Esophagus (tissue), 2 donors: ENCODE data around the gene SYTL3. TPM values are rescaled to one million over a fixed set of nuclear protein-coding genes. Genes with fewer than 3 reads are reported as not detected.
"Not testable (repeated sequence)": the region's sequence is repeated elsewhere in the genome, so short reads cannot be mapped to it uniquely, and the experiment has no call there.

Experiments
- H3K27ac ChIP-seq, 2 donors: one replicate each; pipeline ENCODE4 v1.5.1; 2013; ENCODE audit warnings: low read depth in 2 of 2, mild to moderate bottlenecking in 2 of 2, inconsistent platforms in 1 of 2, low read length in 1 of 2, moderate library complexity in 1 of 2
- H3K27me3 ChIP-seq, 2 donors: one replicate each; pipeline ENCODE4 v1.6.1; 2013; ENCODE audit warnings: low read length in 2 of 2, control low read depth in 1 of 2, mild to moderate bottlenecking in 1 of 2; ENCODE audit not compliant: insufficient read depth in 2 of 2, control insufficient read depth in 1 of 2
- H3K36me3 ChIP-seq, 2 donors: one replicate each; pipeline ENCODE4 v1.6.1; 2013; ENCODE audit warnings: low read length in 1 of 2; ENCODE audit not compliant: control insufficient read depth in 2 of 2, insufficient read depth in 2 of 2
- H3K4me1 ChIP-seq, 2 donors: one replicate each; pipeline ENCODE4 v1.6.1; 2013; ENCODE audit warnings: low read length in 1 of 2; ENCODE audit not compliant: control insufficient read depth in 2 of 2, insufficient read depth in 2 of 2
- H3K4me3 ChIP-seq, 2 donors: one replicate each; pipeline ENCODE4 v1.5.1; 2013; ENCODE audit warnings: low read length in 2 of 2, mild to moderate bottlenecking in 2 of 2, low read depth in 1 of 2, moderate library complexity in 1 of 2
- H3K9me3 ChIP-seq, 2 donors: one replicate each; pipeline ENCODE4 v1.6.1; 2013; ENCODE audit warnings: mild to moderate bottlenecking in 2 of 2, low read depth in 1 of 2, low read length in 1 of 2, moderate library complexity in 1 of 2; ENCODE audit not compliant: control insufficient read depth in 2 of 2, insufficient read depth in 1 of 2
- WGBS, 2 donors: extraction: QIAGEN DNeasy Blood & Tissue Kit; methylation state at CpG; one replicate each; pipeline ENCODE4 v1.1.7; 2013; 5-methylcytosine and 5-hydroxymethylcytosine counted together
- polyA plus RNA-seq, 2 donors: library from polyadenylated mRNA; stranded (reverse); fragments of 200-250 nt; gene quantifications; one replicate each; pipeline ENCODE4 v1.2.3, GENCODE V29; 2013
- donor health status: healthy with polysubstance abuse.
- donor health status: Bipolar disorder and iron deficiency.

The SYTL3 gene, protein sequence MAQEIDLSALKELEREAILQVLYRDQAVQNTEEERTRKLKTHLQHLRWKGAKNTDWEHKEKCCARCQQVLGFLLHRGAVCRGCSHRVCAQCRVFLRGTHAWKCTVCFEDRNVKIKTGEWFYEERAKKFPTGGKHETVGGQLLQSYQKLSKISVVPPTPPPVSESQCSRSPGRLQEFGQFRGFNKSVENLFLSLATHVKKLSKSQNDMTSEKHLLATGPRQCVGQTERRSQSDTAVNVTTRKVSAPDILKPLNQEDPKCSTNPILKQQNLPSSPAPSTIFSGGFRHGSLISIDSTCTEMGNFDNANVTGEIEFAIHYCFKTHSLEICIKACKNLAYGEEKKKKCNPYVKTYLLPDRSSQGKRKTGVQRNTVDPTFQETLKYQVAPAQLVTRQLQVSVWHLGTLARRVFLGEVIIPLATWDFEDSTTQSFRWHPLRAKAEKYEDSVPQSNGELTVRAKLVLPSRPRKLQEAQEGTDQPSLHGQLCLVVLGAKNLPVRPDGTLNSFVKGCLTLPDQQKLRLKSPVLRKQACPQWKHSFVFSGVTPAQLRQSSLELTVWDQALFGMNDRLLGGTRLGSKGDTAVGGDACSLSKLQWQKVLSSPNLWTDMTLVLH
- polyA plus RNA-seq, result 1 to 10 TPM; 2.4 to 2.6 TPM

DNA sequence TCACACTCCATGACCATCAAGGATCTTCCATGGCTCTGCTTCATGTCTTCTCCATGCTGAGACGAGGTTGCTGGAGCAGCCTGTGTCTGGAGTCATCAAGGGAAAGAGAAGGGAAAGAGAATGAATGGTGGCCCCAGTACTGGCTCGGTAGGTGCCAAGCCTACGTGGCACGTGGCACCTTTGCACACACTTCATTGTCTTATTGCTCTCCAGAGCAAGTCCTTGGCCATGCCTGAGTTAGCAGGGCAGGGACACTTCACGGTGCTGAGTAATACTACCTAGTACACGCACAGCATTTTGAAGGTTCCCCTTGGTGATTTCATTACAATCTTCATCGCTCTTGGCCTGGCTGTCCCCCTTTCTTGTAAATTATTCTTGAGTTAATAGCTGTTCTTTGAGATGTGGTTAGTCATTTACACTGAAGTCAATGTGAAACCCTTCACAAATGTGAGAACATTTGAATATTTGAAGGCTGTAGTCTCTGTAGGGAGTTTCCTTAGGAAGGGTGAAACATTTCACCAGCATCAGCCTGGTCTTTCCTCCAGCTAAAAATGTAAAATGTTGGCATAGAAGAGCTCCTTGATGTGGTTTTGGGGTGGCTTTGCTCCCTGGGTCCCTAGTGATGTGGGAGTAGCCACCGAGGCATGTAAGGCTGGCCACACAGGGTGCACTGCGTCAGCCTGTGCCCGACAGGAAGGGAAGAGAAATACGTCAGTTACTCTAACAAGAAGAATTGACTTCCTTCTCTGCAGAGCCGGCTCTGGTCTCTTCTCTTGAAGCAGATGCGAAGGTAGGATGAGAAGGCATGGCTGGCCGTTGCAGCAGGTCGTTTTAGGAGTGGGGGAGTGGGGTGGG, at the start of gene SYTL3:
Gene SYTL3 (plus strand): TSS at position 766 of the 855 bp plus-strand sequence. CDS start 13,215 bp downstream, outside the sequence.
- WGBS, 2 donors, result 58 to 63% methylated on average over 15 of the region's 15 CpGs
- no peak within 1 kb of the TSS for H3K4me3 ChIP-seq

DNA sequence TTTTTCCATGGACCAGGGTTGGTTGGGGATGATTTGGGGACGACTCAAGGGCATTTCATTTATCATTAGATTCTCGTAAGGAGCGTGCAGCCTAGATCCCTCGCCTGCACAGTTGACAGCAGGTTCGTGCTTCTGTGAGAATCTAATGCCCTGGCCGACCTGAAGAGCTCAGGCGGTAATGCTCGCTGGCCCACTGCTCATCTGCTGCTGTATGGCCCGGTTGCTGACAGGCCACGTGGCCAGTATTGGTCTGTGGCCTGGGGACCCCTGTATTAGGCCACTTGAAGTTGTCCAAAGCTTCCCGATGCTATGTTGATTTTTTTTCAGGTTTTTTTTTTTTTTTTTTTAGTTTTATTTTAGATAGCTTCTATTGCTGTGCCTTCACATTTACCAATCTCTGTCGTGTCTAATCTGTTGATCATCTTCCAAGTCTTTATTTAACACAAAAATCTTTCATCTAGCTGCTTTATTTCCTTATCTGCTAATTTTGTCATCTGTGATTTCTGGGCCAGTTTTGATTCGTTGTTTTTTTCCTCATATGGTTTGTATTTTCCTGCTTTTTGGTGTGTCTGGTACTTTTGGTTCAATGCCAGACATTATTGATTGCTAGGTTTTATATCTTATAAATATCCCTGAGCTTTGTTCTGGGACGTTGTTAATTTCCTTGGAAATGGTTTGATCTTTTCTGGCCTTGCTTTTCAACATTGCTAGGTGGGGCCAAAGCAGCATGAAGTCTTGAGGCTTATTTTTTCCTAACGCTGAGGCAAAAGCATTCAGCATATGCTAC, 46.4 kb upstream of the SYTL3 start:
- WGBS, 2 donors, result 80 to 84% methylated on average over 15 of the region's 15 CpGs
- no peaks in the 10 kb centered on the region for H3K9me3 ChIP-seq
- H3K4me1 ChIP-seq, result no peaks in the 10 kb centered on the region
- no peaks in the 10 kb centered on the region for H3K27me3 ChIP-seq
- peaks cover 0 to 30% of the 10 kb centered on the region in 2 donors for H3K36me3 ChIP-seq
- no peak overlapping the region for H3K4me3 ChIP-seq
- no peak overlapping the region for H3K27ac ChIP-seq

More for the DNA sequence above, at the start of gene SYTL3:
- Histone ChIP-seq H3K9me3 (no peaks in the 10 kb centered on the region), H3K27me3 (no peaks in the 10 kb centered on the region), H3K4me1 (peaks cover 0 to 2% of the 10 kb centered on the region in 2 donors), H3K36me3 (no peaks in the 10 kb centered on the region), H3K27ac (peak within 1 kb of the TSS; percentile 54 to 76)

DNA sequence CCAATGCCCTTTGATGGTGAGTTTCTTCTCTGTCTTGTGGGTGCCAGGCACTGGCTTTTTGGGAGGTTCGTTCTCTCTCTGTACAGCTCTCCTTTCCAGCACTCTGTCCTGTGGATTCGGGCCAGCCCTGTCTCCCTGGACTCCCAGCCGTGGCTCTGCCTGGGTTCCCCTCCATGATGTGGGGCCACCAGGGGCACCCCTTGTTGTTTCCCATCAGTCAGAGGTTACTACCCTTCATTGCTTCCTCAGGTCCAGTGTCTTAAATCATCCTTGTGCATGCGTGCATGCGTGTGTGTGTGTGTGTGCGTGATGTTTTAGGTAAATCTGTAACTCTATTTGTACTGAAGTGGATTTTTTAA, 45.8 kb upstream of the SYTL3 start:
- H3K36me3 ChIP-seq, result peaks cover 0 to 27% of the 10 kb centered on the region in 2 donors
- H3K27me3 ChIP-seq, result no peaks in the 10 kb centered on the region
- H3K4me3 ChIP-seq, result no peak overlapping the region
- no peak overlapping the region for H3K27ac ChIP-seq
- H3K4me1 ChIP-seq, result no peaks in the 10 kb centered on the region
- H3K9me3 ChIP-seq, result no peaks in the 10 kb centered on the region
- 70 to 87% methylated on average over 6 of the region's 6 CpGs for WGBS, 2 donors

DNA sequence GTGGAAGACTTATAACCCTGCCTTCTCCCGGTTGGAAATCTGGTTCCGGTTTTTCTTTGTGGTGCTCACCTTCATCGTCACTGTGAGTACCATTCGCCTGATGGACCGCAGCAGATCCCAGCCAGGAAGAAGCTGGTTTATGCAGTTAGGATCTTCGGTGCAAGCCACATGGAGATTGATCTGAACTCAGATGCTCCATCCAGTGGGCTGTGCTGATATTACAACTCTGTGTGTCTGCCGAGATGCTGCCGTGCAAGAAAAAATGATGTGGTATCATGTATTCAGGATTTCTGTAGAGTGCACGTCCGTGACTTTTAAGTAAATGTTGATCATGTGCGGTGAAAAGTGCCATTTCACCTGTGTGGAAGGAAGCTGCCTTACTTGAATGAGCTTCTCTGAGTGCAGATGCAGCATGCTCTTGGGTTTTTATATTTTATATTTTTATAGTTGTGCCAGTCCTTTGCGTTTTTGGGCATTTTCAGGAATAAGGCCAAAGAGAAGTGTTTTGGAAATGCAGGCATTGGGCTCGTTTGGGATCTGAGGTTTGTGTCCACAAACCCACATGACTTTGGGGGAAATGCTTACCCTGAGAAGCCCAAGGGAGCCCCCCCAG, 44.5 kb upstream of the SYTL3 start:
- H3K9me3 ChIP-seq, result no peaks in the 10 kb centered on the region
- H3K4me3 ChIP-seq, result no peak overlapping the region
- no peaks in the 10 kb centered on the region for H3K27me3 ChIP-seq
- H3K36me3 ChIP-seq, result peaks cover 6 to 27% of the 10 kb centered on the region in 2 donors
- no peaks in the 10 kb centered on the region for H3K4me1 ChIP-seq
- 41 to 43% methylated on average over 13 of the region's 13 CpGs for WGBS, 2 donors
- H3K27ac ChIP-seq, result no peak overlapping the region

DNA sequence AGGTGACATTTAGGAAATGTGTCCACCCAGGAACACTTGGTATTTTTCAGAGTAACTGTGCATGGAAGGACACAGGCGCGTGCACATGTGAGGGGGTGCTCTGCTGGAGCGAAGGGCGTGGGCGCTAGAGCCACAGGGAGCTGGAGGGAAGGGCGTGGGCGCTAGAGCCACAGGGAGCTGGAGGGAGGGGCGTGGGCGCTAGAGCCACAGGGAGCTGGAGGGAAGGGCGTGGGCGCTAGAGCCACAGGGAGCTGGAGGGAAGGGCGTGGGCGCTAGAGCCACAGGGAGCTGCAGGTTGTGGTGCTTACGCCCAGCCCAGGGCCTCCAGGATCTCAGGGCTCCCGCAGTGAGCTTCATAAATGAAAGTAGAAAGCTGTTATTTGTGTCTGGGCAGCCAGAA, 43.8 kb upstream of the SYTL3 start:
- not testable (repeated sequence) for H3K4me3 ChIP-seq, H3K4me1 ChIP-seq, H3K27me3 ChIP-seq, H3K27ac ChIP-seq, H3K9me3 ChIP-seq
- 83 to 88% methylated on average over 15 of the region's 15 CpGs for WGBS, 2 donors
- H3K36me3 ChIP-seq, result peaks cover 6 to 33% of the 10 kb centered on the region in 2 donors

DNA sequence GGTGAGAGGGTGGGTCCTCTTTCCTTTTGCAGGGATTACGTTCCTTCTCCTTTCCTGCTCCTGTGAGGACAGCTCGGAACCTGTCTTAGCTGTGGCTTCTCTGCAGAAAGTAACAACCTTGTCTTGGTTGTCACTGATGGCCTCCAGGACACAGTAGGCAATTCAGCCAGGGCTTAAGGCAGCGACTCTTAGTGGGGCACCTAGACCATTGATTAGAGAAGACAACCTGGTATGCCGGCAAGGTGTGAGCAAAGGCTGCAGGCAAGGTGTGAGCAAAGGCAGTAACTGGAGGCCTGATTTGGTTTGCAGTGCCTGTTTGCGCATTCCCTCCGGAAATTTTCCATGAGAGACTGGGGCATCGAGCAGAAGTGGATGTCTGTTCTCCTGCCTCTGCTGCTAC, 42.9 kb upstream of the SYTL3 start:
- Histone ChIP-seq H3K36me3 (peaks cover 6 to 35% of the 10 kb centered on the region in 2 donors), H3K4me3 (no peak overlapping the region), H3K4me1 (no peaks in the 10 kb centered on the region), H3K9me3 (no peaks in the 10 kb centered on the region), H3K27me3 (no peaks in the 10 kb centered on the region), H3K27ac (no peak overlapping the region)
- 96% methylated on average over 7 of the region's 7 CpGs for WGBS, 2 donors

DNA sequence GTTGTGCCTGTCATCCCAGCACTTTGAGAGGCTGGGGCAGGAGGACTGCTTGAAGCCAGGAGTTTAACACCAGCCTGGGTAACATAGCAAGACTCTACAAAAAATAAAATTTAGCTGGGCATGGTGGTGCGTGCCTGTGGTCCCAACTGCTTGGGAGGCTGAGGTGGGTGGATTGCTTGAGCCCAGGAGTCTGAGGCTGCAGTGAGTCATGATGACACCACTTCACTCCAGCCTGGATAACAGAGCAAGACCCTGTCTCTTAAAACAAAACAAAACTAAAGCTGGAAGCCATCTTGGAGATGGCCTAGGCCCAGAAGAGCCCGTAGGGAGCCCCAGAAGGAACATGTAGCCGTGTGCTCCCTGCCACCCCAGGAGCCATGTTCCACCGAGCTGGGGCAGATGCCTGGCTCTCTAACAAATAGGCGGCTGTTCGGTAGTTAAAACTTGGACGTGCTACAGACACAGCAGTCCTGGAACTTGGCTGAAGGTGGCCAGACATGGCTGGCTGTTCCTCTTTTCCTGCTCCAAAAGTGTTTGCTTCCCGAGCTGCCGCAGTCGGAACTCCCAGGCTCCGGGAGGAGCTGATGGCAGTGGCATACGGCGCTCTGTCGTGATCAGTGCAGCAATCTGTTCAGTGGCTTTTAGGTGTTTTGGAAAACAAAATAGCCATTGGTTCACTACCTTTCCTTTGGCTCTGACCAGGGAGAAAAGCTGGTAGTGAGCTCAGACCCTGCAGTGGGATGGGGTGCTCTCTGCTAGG, 42.3 kb upstream of the SYTL3 start:
- 90 to 92% methylated on average over 14 of the region's 14 CpGs for WGBS, 2 donors
- Histone ChIP-seq H3K4me3 (no peak overlapping the region), H3K36me3 (peaks cover 6 to 35% of the 10 kb centered on the region in 2 donors)

DNA sequence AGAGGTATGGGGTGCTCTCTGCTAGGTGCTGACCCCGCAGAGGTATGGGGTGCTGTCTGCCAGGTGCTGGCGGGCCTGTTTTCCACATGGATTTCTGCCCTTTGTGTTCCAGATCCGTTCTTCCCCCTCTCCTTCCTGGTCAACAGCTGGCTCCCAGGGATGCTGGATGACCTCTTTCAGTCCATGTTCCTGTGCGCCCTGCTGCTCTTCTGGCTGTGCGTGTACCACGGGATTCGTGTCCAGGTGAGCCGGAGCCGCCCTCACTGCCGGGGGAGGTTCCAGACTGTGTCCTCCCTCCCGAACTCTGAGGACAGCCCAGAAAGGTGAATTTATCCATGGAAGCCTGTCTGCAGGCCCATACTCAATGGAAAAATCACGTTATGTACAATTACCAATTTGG, 41.6 kb upstream of the SYTL3 start:
- Histone ChIP-seq H3K27me3 (no peaks in the 10 kb centered on the region), H3K4me3 (no peak overlapping the region), H3K27ac (no peak overlapping the region), H3K9me3 (no peaks in the 10 kb centered on the region), H3K4me1 (no peaks in the 10 kb centered on the region), H3K36me3 (peaks cover 6 to 35% of the 10 kb centered on the region in 2 donors)
- WGBS, 2 donors, result 94 to 96% methylated on average over 12 of the region's 12 CpGs

More for the DNA sequence above, 42.3 kb upstream of the SYTL3 start:
- H3K27me3 ChIP-seq, result no peaks in the 10 kb centered on the region
- no peaks in the 10 kb centered on the region for H3K9me3 ChIP-seq
- H3K4me1 ChIP-seq, result no peaks in the 10 kb centered on the region
- H3K27ac ChIP-seq, result no peak overlapping the region
